ENCODE results near the gene ARFIP1.

ARFIP1 gene

DNA sequence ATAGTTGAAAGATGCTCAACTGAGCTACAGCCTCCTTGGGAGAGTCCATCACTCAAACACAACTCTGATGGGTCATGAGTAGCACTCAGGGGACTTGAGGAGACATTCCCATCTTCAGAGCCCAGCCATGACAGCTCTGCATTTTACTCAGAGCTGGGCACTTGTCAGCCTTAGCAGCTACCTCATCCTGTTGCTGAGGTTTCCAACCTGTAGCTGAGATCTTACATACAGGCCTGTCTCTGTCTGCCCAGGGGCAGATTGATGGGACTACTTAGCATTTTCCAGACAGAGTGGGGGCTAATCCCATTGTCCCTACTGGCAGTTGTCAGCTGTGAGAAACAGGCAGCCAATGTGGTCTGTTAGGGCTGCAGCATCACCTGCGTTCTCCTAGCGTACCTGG is 159.9 kb downstream of the ARFIP1 start:
- DNase-seq (ENCODE audit: low spot score) = no peak

DNA sequence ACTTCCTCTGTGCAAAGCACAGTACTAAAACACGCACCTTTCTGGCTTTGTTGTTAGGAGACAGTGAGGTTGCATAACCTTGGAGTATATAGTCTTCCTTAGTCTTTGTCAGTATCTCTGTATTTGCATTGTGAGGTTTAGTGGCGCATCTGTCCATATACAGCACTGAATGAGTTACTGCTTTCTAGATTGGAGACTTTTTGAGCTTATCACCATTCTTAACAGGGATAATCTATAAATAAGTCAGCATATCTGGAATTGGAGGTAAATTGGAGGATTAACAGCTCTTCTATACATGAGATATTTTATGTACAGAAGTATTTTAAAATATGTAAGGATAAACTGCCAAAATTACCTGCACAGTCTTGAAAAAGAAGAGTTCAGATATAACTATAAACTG is 160.7 kb downstream of the ARFIP1 start:
- DNase-seq (ENCODE audit: low spot score) = no peak

- DNase-seq (ENCODE audit: low spot score) = no peak
Measured at GRCh38 chr4:152941411-152941810, 161.7 kb downstream of the ARFIP1 start.

DNA sequence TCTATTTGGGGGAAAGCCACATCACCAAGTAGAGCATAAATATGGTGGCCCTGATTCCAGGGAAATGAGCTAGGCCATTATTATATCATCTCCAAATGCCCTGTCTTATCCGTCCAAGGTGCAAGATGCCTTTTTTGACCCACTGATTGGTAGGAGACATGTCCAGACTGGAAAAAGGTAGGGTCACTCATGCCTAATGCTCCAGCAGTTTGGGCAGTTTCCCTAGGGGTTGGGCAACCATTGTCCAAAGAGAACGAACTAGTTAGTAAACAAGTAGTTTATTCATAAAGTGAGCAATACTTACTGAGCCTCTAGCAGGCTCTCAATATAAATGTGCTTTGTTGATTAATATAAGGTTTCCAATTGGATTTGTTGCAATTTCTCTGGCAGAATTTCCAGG is 162.6 kb downstream of the ARFIP1 start:
- DNase-seq (ENCODE audit: low spot score) = no peak

- DNase-seq (ENCODE audit: low spot score) = no peak
Measured at GRCh38 chr4:152943672-152944071, 163.9 kb downstream of the ARFIP1 start.

GRCh38 chr4:152944666-152945320 is 165.0 kb downstream of the ARFIP1 start:
- no peak for DNase-seq (ENCODE audit: low spot score)

DNA sequence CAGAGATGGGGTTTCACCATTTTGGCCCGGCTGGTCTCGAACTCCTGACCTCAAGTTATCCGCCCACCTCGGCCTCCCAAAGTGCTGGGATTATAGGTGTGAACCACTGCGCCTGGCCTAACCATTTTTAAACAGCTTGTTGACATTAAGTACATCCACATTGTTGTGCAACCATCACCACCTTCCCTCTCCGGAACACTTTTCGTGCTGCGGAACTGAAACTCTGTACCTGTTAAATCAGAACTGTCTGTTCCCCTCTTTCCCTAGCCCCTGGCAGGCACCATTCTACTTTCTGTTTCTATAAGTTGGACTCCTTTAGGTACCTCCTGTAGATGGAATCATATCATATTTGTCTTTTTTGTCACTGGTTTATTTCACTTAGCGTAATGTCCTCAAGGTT is 165.9 kb downstream of the ARFIP1 start:
- DNase-seq (ENCODE audit: low spot score) = no peak

GRCh38 chr4:152946446-152946845 is 166.7 kb downstream of the ARFIP1 start:
- DNase-seq (ENCODE audit: low spot score) = no peak

DNA sequence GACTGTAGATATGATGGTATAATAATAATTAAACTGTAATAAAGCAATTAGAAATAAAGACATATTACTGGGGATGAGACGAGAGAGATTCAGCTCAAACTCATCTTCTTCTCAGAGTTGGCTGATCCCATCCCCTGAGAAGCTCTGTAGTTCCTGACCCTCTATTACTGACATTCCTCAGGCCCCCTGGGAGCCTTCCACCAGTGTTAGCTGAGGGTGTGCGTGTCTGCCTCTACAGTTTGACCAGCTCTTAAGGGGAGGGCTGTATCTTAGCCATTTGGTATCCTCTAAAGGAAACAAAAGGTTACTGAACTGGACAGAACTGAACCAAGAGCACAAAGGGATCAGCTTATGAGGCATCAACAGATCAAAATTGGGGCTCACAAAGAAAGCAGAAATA is 167.6 kb downstream of the ARFIP1 start:
- no peak for DNase-seq (ENCODE audit: low spot score)

- no peak for DNase-seq (ENCODE audit: low spot score)
Measured at GRCh38 chr4:152949930-152950329, 170.2 kb downstream of the ARFIP1 start.

- no peak for DNase-seq (ENCODE audit: low spot score)
Measured at GRCh38 chr4:152950402-152951274, 170.9 kb downstream of the ARFIP1 start.

- DNase-seq (ENCODE audit: low spot score) = peak; percentile 59
Measured at GRCh38 chr4:152951348-152951747, 171.6 kb downstream of the ARFIP1 start.

GRCh38 chr4:152953514-152953913 is 173.8 kb downstream of the ARFIP1 start:
- DNase-seq (ENCODE audit: low spot score) = peak; percentile 55

DNA sequence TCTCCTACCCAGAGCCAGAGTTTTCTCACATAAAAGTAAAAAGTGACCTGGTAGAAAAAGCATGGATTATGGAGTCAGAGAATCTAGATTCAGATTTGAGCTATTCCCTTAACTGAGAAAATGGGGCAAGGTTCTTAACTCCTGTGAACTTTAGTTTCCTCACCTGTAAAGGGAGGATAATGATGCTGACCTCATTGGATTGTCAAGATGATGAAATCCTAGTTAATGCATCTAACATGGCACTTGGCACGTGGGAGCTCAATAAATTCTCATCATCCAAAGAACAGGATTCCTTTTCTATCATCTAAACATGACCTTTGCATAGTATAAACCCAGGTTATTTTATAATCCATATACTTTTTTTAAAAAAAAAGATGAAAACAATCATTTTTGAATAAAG is 175.0 kb downstream of the ARFIP1 start:
- no peak for DNase-seq (ENCODE audit: low spot score)

- no peak for DNase-seq (ENCODE audit: low spot score)
Measured at GRCh38 chr4:152956147-152956546, 176.4 kb downstream of the ARFIP1 start.

GRCh38 chr4:152956650-152957436 is 177.1 kb downstream of the ARFIP1 start:
- peak; percentile 57 for DNase-seq (ENCODE audit: low spot score)

DNA sequence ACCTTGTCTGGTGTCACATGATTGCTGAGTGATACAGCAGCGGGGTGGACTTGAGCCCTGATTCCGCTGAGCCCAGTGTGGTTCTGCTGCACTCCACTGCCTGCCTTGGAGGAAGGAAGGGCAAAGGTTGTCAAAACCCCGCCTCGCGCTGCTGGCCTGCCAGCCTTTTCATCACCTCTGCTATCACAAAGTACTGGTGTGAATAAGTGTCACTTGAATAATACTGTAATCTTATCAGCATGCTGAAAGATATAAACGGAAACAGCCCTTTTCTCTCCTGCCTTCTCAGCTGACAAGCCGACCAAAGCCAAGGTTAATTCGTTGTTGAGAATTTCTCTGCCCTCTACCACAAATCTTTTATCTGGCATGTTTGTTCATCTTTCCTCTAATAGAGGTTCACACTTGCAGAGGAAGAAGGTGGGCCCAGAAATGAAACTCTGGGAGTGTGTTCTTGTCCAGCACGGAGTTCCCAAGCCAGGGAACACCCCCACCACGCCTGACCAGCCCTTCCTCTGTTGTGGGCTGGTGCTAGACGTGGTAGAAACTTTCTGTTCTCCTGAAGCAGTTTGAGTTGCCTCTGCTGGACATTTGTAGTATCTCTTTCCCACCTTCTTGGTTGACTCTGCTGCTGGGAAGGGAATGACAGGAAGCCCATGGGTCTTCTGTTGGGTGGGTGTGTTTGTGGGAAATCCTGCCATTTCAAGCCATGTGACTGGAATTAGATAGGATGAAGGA is 177.8 kb downstream of the ARFIP1 start:
- DNase-seq (ENCODE audit: low spot score) = peak; percentile 23

DNA sequence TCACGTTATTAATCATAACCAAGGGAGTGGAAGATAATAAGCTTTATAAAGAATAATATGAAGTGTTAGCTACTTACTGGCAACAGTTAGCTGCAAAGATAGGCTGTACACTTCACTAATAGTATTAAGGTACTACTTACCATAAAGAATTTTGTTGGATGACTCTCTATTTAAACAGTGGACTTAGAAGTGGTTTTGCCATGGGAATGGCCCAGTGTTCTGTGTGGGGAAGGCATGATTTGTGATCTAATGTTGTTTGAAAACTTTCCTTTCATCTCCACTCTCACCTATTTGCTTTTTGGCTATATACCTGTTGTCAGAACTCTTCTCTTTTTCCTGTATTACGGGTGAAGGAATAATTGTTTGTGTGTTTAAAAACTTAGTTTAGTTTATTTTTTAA is 179.3 kb downstream of the ARFIP1 start:
- no peak for DNase-seq (ENCODE audit: low spot score)

DNA sequence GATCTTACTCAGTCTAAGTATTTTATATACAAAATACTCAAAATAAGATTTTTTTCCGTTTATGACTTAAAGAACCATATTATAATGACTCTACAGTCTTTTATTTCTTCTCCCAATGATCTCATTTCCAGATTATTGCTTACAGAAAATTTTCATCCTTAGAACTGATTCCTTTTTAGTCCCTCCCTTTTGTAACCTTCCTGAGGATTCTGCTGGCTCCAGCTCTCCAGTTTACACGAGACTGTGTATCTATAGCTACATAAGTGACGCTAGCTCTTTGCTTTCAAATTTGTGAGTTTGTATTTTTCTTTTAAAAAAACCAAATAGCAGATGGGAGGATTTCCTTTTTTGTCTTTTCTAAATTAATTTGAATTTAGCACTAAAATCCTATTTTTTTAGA is 180.3 kb downstream of the ARFIP1 start:
- DNase-seq (ENCODE audit: low spot score) = no peak

GRCh38 chr4:152961014-152961772 is 181.4 kb downstream of the ARFIP1 start:
- DNase-seq (ENCODE audit: low spot score) = no peak

GRCh38 chr4:152961773-152962115 is 182.0 kb downstream of the ARFIP1 start:
- no peak for DNase-seq (ENCODE audit: low spot score)
